Mammary microvascular endothelial cell (primary cell): ENCODE results near the gene ZFP42. TPM values are rescaled to one million over a fixed set of nuclear protein-coding genes. Genes with fewer than 3 reads are reported as not detected.

Experiments used
- total RNA-seq: library from RNA; depleted of rRNA; stranded (reverse); fragments of >200 nt; gene quantifications from 2 replicates; pipeline ENCODE4 v1.2.3, GENCODE V29; 2015

The ZFP42 gene
- total RNA-seq, result 1.7 and 1.8 TPM in 2 replicates

GRCh38 chr4:187995322-187996207 lies at the start of gene ZFP42:
ZFP42 (plus strand) TSS chr4:187995771; CDS start chr4:188002808, 7,037 bp downstream.

Other genes starting within 250 kb of the ZFP42 start
- gene TRIML2, start 113.8 kb downstream of the ZFP42 start, total RNA-seq, result 126 TPM in 2 replicates
- gene TRIML1, start 143.7 kb downstream of the ZFP42 start, total RNA-seq, result 0.40 and 0.94 TPM in 2 replicates